DOHH2 (cell line): ENCODE measurements around the gene UEVLD.

Source experiments
- H3F3A ChIP-seq: fragments of 200-600 bp; sonication (generic), shearing (Covaris generic); 2 replicates; pipeline ENCODE4 v1.6.0; 2016; ENCODE audit warnings: antibody characterized with exemption, mild to moderate bottlenecking; ENCODE audit not compliant: control insufficient read depth, insufficient read depth
- H3K27ac ChIP-seq: fragments of 200-600 bp; sonication (generic); 2 replicates; pipeline ENCODE4 v1.5.1; 2014; ENCODE audit warnings: low read depth, mild to moderate bottlenecking, low read length, moderate library complexity
- H3K27me3 ChIP-seq: fragments of 200-600 bp; sonication (generic); 2 replicates; pipeline ENCODE4 v1.6.1; 2014; ENCODE audit warnings: mild to moderate bottlenecking, low read length, mixed read lengths; ENCODE audit not compliant: control insufficient read depth
- H3K36me3 ChIP-seq: fragments of 200-600 bp; sonication (generic); 2 replicates; pipeline ENCODE4 v1.6.1; 2014; ENCODE audit warnings: mild to moderate bottlenecking, low read length, moderate library complexity, mixed read lengths; ENCODE audit not compliant: control insufficient read depth
- H3K4me1 ChIP-seq: fragments of 200-600 bp; sonication (generic); 2 replicates; pipeline ENCODE4 v1.6.1; 2014; ENCODE audit warnings: mild to moderate bottlenecking, low read length, mixed read lengths; ENCODE audit not compliant: control insufficient read depth
- H3K4me2 ChIP-seq: fragments of 200-600 bp; sonication (generic); 2 replicates; pipeline ENCODE4 v1.6.0; 2014; ENCODE audit warnings: mild to moderate bottlenecking, low read length, moderate library complexity
- H3K4me3 ChIP-seq: fragments of 200-600 bp; sonication (generic); 2 replicates; pipeline ENCODE4 v1.5.1; 2014; ENCODE audit warnings: mild to moderate bottlenecking, low read length, mixed read lengths
- H3K79me2 ChIP-seq: fragments of 200-600 bp; sonication (generic); 2 replicates; pipeline ENCODE4 v1.6.1; 2014; ENCODE audit warnings: mild to moderate bottlenecking, low read length, mixed read lengths; ENCODE audit not compliant: control insufficient read depth
- H3K9me2 ChIP-seq: fragments of 200-600 bp; sonication (generic); replicated peaks from 2 replicates; pipeline ENCODE4 v1.6.1; 2014; ENCODE audit warnings: mild to moderate bottlenecking, low read length, mixed read lengths; ENCODE audit not compliant: control insufficient read depth
- H3K9me3 ChIP-seq: fragments of 200-600 bp; sonication (generic); 2 replicates; pipeline ENCODE4 v1.6.1; 2014; ENCODE audit warnings: antibody characterized with exemption, low read length, mixed read lengths; ENCODE audit not compliant: control insufficient read depth, insufficient read depth
- H4K20me1 ChIP-seq: fragments of 200-600 bp; sonication (generic); 2 replicates; pipeline ENCODE4 v1.6.0; 2014; ENCODE audit warnings: low read depth, mild to moderate bottlenecking, antibody characterized with exemption, low read length, moderate library complexity; ENCODE audit not compliant: control insufficient read depth, insufficient read depth
- CTCF ChIP-seq: fragments of 200-600 bp; sonication (generic); IDR thresholded peaks from one replicate; pipeline ENCODE4 v1.5.1; 2014; ENCODE audit warnings: antibody characterized with exemption, mild to moderate bottlenecking, low read depth, low read length; ENCODE audit not compliant: poor library complexity, severe bottlenecking
- EZH2phosphoT487 ChIP-seq: fragments of 200-600 bp; sonication (generic); IDR thresholded peaks from 2 replicates; pipeline ENCODE4 v1.6.1; 2017; ENCODE audit warnings: borderline replicate concordance, mild to moderate bottlenecking, antibody characterized with exemption, low read length, moderate library complexity, mixed read lengths

Gene UEVLD

DNA sequence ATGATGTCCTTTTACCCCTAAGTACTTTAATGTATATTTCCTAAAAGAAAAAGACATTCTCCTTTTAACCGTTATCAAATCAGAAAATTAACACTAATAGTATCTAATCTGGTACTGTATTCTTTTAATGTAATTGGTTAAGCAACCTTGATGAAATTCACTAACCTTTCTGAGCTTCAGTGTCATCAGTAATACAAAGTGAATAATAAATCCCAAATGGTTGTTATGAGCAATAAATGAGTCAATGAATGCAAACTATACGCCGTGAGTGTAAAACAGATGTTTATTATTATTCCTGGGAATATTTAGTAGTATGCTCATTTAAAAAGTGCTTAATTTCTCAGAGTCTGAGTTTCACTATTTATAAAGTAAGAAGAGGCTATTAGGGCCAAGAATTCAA, 21.5 kb downstream of the UEVLD start:
- TF ChIP-seq EZH2phosphoT487: no peak
- no peak for TF ChIP-seq CTCF
- Histone ChIP-seq H3K9me2 (no peaks in the 10 kb centered on the region), H3K27ac (no peak overlapping the region), H3K4me2 (no peak overlapping the region), H3K36me3 (peaks cover 26% of the 10 kb centered on the region), H3F3A (no peaks in the 10 kb centered on the region), H3K4me1 (no peaks in the 10 kb centered on the region), H3K9me3 (no peaks in the 10 kb centered on the region), H3K79me2 (no peaks in the 10 kb centered on the region), H3K27me3 (no peaks in the 10 kb centered on the region), H3K4me3 (no peak overlapping the region), H4K20me1 (no peaks in the 10 kb centered on the region)

- Histone ChIP-seq H4K20me1 (no peaks in the 10 kb centered on the region), H3K4me3 (no peak overlapping the region), H3K4me2 (no peak overlapping the region), H3K27ac (no peak overlapping the region), H3K79me2 (no peaks in the 10 kb centered on the region), H3K4me1 (no peaks in the 10 kb centered on the region), H3F3A (no peaks in the 10 kb centered on the region), H3K9me2 (no peaks in the 10 kb centered on the region), H3K36me3 (peaks cover 26% of the 10 kb centered on the region), H3K27me3 (no peaks in the 10 kb centered on the region), H3K9me3 (no peaks in the 10 kb centered on the region)
- TF ChIP-seq CTCF (no peak), EZH2phosphoT487 (no peak)
These were observed 22.1 kb downstream of the UEVLD start for GRCh38 chr11:18566406-18566805.

GRCh38 chr11:18564149-18564548, 24.4 kb downstream of the UEVLD start:
- no peaks in the 10 kb centered on the region for H3K4me1 ChIP-seq
- no peak overlapping the region for H3K4me3 ChIP-seq
- no peaks in the 10 kb centered on the region for H4K20me1 ChIP-seq
- peaks cover 21% of the 10 kb centered on the region for H3K36me3 ChIP-seq
- H3K4me2 ChIP-seq: no peak overlapping the region
- TF ChIP-seq EZH2phosphoT487 (no peak), CTCF (no peak)
- H3F3A ChIP-seq: no peaks in the 10 kb centered on the region
- no peaks in the 10 kb centered on the region for H3K9me2 ChIP-seq
- H3K27me3 ChIP-seq: no peaks in the 10 kb centered on the region
- no peaks in the 10 kb centered on the region for H3K79me2 ChIP-seq
- no peaks in the 10 kb centered on the region for H3K9me3 ChIP-seq
- H3K27ac ChIP-seq: no peak overlapping the region
